ENCODE measurements around the gene PTCSC3. TPM values are rescaled to one million over a fixed set of nuclear protein-coding genes. Genes with fewer than 3 reads are reported as not detected.

The PTCSC3 gene
- total RNA-seq, 1 experiment from 2014 or later, result not detected

GRCh38 chr14:36086629-36087395 is 89.7 kb downstream of the PTCSC3 start:
- no peak overlapping the region for H3K4me3 ChIP-seq
- H3K9me3 ChIP-seq (replicated peaks), result no peaks in the 10 kb centered on the region
- no peaks in the 10 kb centered on the region for H3K36me3 ChIP-seq
- H3K27ac ChIP-seq, result no peak overlapping the region
- H3K4me1 ChIP-seq (replicated peaks), result peaks cover 13% of the 10 kb centered on the region
- no peaks in the 10 kb centered on the region for H3K27me3 ChIP-seq (replicated peaks)
- DNase-seq (ENCODE audit: low read depth in 1 of 2, low spot score in 2 of 2), result no peak

- Histone ChIP-seq H3K4me3 (no peak overlapping the region), H3K9me3 (replicated peaks) (no peaks in the 10 kb centered on the region), H3K27ac (no peak overlapping the region), H3K36me3 (no peaks in the 10 kb centered on the region), H3K27me3 (replicated peaks) (no peaks in the 10 kb centered on the region), H3K4me1 (replicated peaks) (peaks cover 4% of the 10 kb centered on the region)
- DNase-seq (ENCODE audit: low read depth in 1 of 2, low spot score in 2 of 2), result no peak
Observed at GRCh38 chr14:36085861-36086260, 90.7 kb downstream of the PTCSC3 start.

Other genes starting within 250 kb of the PTCSC3 start
- gene MBIP, start 143.9 kb upstream of the PTCSC3 start, total RNA-seq (2014; rRNA removed; shearing (Covaris generic)), result 11.8 and 16.7 TPM in 2 replicates